HepG2 (cell line): ENCODE results near the gene NPHP4. TPM values are rescaled to one million over a fixed set of nuclear protein-coding genes. Genes with fewer than 3 reads are reported as not detected.

Experiments used
- ATAC-seq: fragments of 200-7000 bp; cut with Tn5 transposase; 3 replicates; pipeline ENCODE4 v1.9.1; 2020; ENCODE audit warnings: mild to moderate bottlenecking, moderate library complexity
- BruUV-seq: library from RNA; stranded (reverse); fragments of 400-500 nt; replicated peaks from 2 replicates; lab custom pipeline; 2021; lab: Mats Ljungman, UMichigan
- CTCF ChIA-PET: fragments of 300-600 bp; formaldehyde crosslinking; extraction: SDS; loops from one replicate; lab custom pipeline; 2021; ENCODE audit warnings: low total read pairs, inconsistent platforms, low intra/inter-chr PET ratio; lab: Yijun Ruan, JAX
- POLR2A ChIA-PET: fragments of 350-600 bp; sonication (Branson Sonifier 250); formaldehyde crosslinking; loops from one replicate; lab custom pipeline; 2020; ENCODE audit warnings: antibody characterized with exemption, inconsistent platforms; lab: Yijun Ruan, JAX
- DNase-seq: peaks from one replicate; pipeline ENCODE4 v3.0.0-alpha.2; 2015; ENCODE audit warnings: low spot score
- FAIRE-seq: peaks from 3 replicates; lab custom pipeline; 2011; peaks lifted over from hg19 to GRCh38; lab: Jason Lieb, UNC
- H2AFZ ChIP-seq: one replicate; pipeline ENCODE4 v1.6.1; 2011; ENCODE audit warnings: low read length, inconsistent platforms
- H3K27ac ChIP-seq: fragments of 300-600 bp; 3 replicates; pipeline ENCODE4 v1.8.0; 2011; ENCODE audit warnings: mixed run types, mild to moderate bottlenecking, mixed read lengths, low read length, inconsistent platforms; ENCODE audit not compliant: insufficient read depth; ENCODE audit errors: extremely low read length
- H3K27me3 ChIP-seq, 2 experiments: fragments of 200-600 bp in 1 of 2; 2 replicates in 1 of 2; 3 replicates in 1 of 2; pipeline versions ENCODE4 v1.6.0 to v1.8.0; 2011; ENCODE audit warnings: low read length in 2 of 2, mild to moderate bottlenecking in 2 of 2, moderate library complexity in 2 of 2, inconsistent platforms in 1 of 2; ENCODE audit not compliant: insufficient read depth in 2 of 2, control insufficient read depth in 1 of 2
- H3K36me3 ChIP-seq, 2 experiments: fragments of 200-600 bp in 1 of 2; replicated peaks in 1 of 2; 2 replicates in 1 of 2; 3 replicates in 1 of 2; pipeline versions ENCODE4 v1.5.1 to v1.8.0; 2011; ENCODE audit warnings: low read length in 2 of 2, inconsistent platforms in 1 of 2; ENCODE audit not compliant: insufficient read depth in 2 of 2, control insufficient read depth in 1 of 2
- H3K4me1 ChIP-seq: 2 replicates; pipeline ENCODE4 v1.5.1; 2012; ENCODE audit warnings: low read length, inconsistent platforms; ENCODE audit not compliant: insufficient read depth
- H3K4me2 ChIP-seq: 2 replicates; pipeline ENCODE4 v1.6.0; 2011; ENCODE audit warnings: low read depth, low read length, inconsistent platforms
- H3K4me3 ChIP-seq, 3 experiments: fragments of 200-600 bp in 1 of 3; sonication (generic), shearing (Covaris generic) in 1 of 3; replicated peaks in 1 of 3; 2 replicates each; pipeline ENCODE4 v1.5.1; 2011 to 2016; ENCODE audit warnings: low read length in 3 of 3, inconsistent platforms in 2 of 3, low read depth in 2 of 3, mild to moderate bottlenecking in 2 of 3, control low read depth in 1 of 3, mixed read lengths in 1 of 3; ENCODE audit not compliant: insufficient read depth in 1 of 3
- H3K79me2 ChIP-seq: one replicate; pipeline ENCODE4 v1.6.1; 2011; ENCODE audit warnings: low read length, inconsistent platforms; ENCODE audit not compliant: insufficient read depth
- H3K9ac ChIP-seq: 2 replicates; pipeline ENCODE4 v1.6.0; 2011; ENCODE audit warnings: mild to moderate bottlenecking, low read depth, low read length, inconsistent platforms; ENCODE audit not compliant: insufficient read depth
- H3K9me3 ChIP-seq: 2 replicates; pipeline ENCODE4 v1.5.1; 2012; ENCODE audit warnings: mild to moderate bottlenecking, low read length
- H4K20me1 ChIP-seq: 2 replicates; pipeline ENCODE4 v1.6.0; 2011; ENCODE audit warnings: inconsistent platforms, mild to moderate bottlenecking, low read length, moderate library complexity; ENCODE audit not compliant: insufficient read depth
- AHDC1 ChIP-seq: sonication (generic); formaldehyde crosslinking; IDR thresholded peaks from 2 replicates; pipeline ENCODE4 v1.5.1; 2020; ENCODE audit warnings: mild to moderate bottlenecking, missing genetic modification reagents, borderline replicate concordance
- ARNT ChIP-seq: fragments of 450-650 bp; IDR thresholded peaks from 2 replicates; pipeline ENCODE4 v1.6.1; 2017
- CCAR2 ChIP-seq: fragments of 200-400 bp; formaldehyde crosslinking; optimal IDR thresholded peaks from 2 replicates; pipeline ENCODE3; 2018; ENCODE audit warnings: low read depth, mild to moderate bottlenecking, low read length, moderate library complexity
- MAFK ChIP-seq, 2 experiments: IDR thresholded peaks in 1 of 2; conservative IDR thresholded peaks in 1 of 2; 2 replicates each; pipeline ENCODE4 v1.6.1; 2011; ENCODE audit warnings: improper control_type of control experiment in 2 of 2, low read length in 2 of 2
- NONO ChIP-seq, 2 experiments: fragments of 450-650 bp in 1 of 2; sonication (generic) in 1 of 2; formaldehyde crosslinking in 1 of 2; IDR thresholded peaks in 1 of 2; conservative IDR thresholded peaks in 1 of 2; 2 replicates each; pipeline versions ENCODE4 v1.6.1 to v1.8.0; 2017 to 2022; ENCODE audit warnings: mild to moderate bottlenecking in 1 of 2, missing genetic modification reagents in 1 of 2, moderate library complexity in 1 of 2
- NR1H2 ChIP-seq: sonication (generic); formaldehyde crosslinking; IDR thresholded peaks from 2 replicates; pipeline ENCODE4 v1.8.1; 2022; ENCODE audit warnings: low read depth, missing genetic modification reagents, borderline replicate concordance
- SP140L ChIP-seq: sonication (generic); formaldehyde crosslinking; IDR thresholded peaks from 2 replicates; pipeline ENCODE4 v1.4.0; 2020; ENCODE audit warnings: missing genetic modification reagents, borderline replicate concordance
- SP2 ChIP-seq: sonication (generic); formaldehyde crosslinking; IDR thresholded peaks from 2 replicates; pipeline ENCODE4 v1.5.1; 2020; ENCODE audit warnings: mild to moderate bottlenecking, missing genetic modification reagents
- SYNCRIP ChIP-seq: fragments of 200-400 bp; formaldehyde crosslinking; IDR thresholded peaks from 2 replicates; pipeline ENCODE4 v1.6.1; 2018; ENCODE audit warnings: mild to moderate bottlenecking, low read depth, low read length; ENCODE audit not compliant: insufficient read depth
- TEF ChIP-seq: sonication (generic); formaldehyde crosslinking; IDR thresholded peaks from 2 replicates; pipeline ENCODE4 v1.5.0; 2020; ENCODE audit warnings: missing genetic modification reagents
- ZNF235 ChIP-seq: sonication (generic); formaldehyde crosslinking; IDR thresholded peaks from 2 replicates; pipeline ENCODE4 v1.8.1; 2023; ENCODE audit warnings: mild to moderate bottlenecking, missing genetic modification reagents, borderline replicate concordance
- ZNF354B ChIP-seq: sonication (generic); formaldehyde crosslinking; IDR thresholded peaks from 2 replicates; pipeline ENCODE4 v1.8.0; 2022; ENCODE audit warnings: mild to moderate bottlenecking, missing genetic modification reagents
- ZNF580 ChIP-seq: IDR thresholded peaks from 2 replicates; pipeline ENCODE4 v1.6.1; 2016; ENCODE audit warnings: low read depth, borderline replicate concordance
- ZNF816 ChIP-seq: sonication (generic); formaldehyde crosslinking; IDR thresholded peaks from 2 replicates; pipeline ENCODE4 v1.8.0; 2022; ENCODE audit warnings: missing genetic modification reagents, mild to moderate bottlenecking, borderline replicate concordance
- ZSCAN31 ChIP-seq: sonication (generic); formaldehyde crosslinking; IDR thresholded peaks from 2 replicates; pipeline ENCODE4 v1.5.0; 2020; ENCODE audit warnings: low read depth, mild to moderate bottlenecking, missing genetic modification reagents
- WGBS: methylation state at CpG from one replicate; pipeline ENCODE4 v1.1.6; 2017; ENCODE audit warnings: low lambda C conversion rate; 5-methylcytosine and 5-hydroxymethylcytosine counted together
- in situ Hi-C: cut with HindIII; loops from 2 replicates; pipeline ENCODE4 v1.10.0; 2017; ENCODE audit warnings: low pct_unique_long_range_greater_than_20kb; ENCODE audit not compliant: extremely low pct_ligation_motif_present
- intact Hi-C: fragments of 100-400 bp; cut with micrococcal nuclease; formaldehyde crosslinking; loops from one replicate; pipeline ENCODE4 v1.10.0; 2022; ENCODE audit not compliant: unreplicated experiment
- polyA plus RNA-seq, 8 experiments: library from polyadenylated mRNA; depleted of rRNA in 3 of 8; stranded (reverse) in 7 of 8; unstranded in 1 of 8; fragments of >200 nt; fragmentation: Illumina TruSeq in 4 of 8; extraction: Trizol in 4 of 8; gene quantifications; 2 replicates each; pipeline versions ENCODE4 v1.2.1 to v1.2.3, GENCODE V29; 2011 to 2016; ENCODE audit warnings: low read depth in 4 of 8, missing spikeins in 1 of 8, mixed read lengths in 1 of 8; ENCODE audit not compliant: insufficient read depth in 1 of 8
- total RNA-seq, 5 experiments: library from RNA; depleted of rRNA; stranded (reverse); fragments of >200 nt; fragmentation: Illumina TruSeq; extraction: Trizol; gene quantifications; 2 replicates each; pipeline ENCODE4 v1.2.3, GENCODE V29; 2016; ENCODE audit warnings: low read depth in 1 of 5

NPHP4 gene
- total and polyA plus RNA-seq, 2 of the 13 experiments (the other 11 are each of a cell fraction or from before 2014, with no cell fraction given): 4.4 to 6.8 TPM

DNA sequence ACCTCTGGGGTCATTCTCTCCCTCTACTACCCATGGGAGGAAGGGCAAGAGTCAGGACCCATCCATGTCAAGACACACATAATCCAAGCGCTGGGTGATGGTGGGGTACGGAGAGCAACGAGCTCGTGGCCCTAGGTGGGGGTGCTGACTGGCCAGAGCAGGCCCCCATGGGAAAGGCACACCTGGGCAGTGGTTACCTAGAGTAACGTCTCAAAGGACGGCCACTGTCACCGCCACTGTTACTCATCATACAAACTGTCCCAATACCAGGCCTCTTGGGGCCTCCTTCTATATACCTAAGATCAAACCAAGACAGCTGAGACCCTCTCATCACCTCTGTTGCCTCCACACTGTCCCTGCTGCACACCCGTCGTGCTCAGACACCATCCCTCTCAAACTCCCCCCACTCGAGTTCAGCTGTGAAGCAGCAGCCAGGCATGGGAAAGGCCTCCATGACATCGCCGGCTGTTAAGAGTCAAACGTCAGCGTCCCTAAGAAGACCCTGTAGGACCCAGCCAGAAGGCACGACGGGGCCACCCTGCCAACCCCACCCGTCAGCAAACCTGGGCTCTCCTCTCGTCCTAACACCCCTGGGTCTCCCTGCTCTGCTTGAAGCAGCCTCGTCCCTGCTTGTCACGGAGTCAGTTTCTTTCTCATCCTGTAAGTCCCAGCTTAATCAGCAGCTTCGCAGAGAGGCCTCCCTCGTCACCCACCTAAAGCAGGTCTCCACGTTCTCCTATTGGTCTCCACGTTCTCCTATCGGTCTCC is 15.3 kb downstream of the NPHP4 start:
- Histone ChIP-seq H3K4me3 (no peak overlapping the region), H4K20me1 (no peaks in the 10 kb centered on the region), H2AFZ (no peak overlapping the region), H3K27ac (no peak overlapping the region), H3K36me3 (peaks cover 5 to 37% of the 10 kb centered on the region in 2 experiments; a peak in 3 of 5 replicates), H3K9me3 (no peaks in the 10 kb centered on the region), H3K9ac (no peak overlapping the region), H3K4me1 (no peaks in the 10 kb centered on the region), H3K79me2 (no peaks in the 10 kb centered on the region), H3K27me3 (no peaks in the 10 kb centered on the region), H3K4me2 (no peak overlapping the region)
- FAIRE-seq: no peak
- DNase-seq: no peak
- intact Hi-C loops (loop anchor here (10.0 kb wide), 2 partner anchors 232 to 342 kb away; no protein-coding TSS in a partner anchor), in situ Hi-C loops (loop anchor here (5.0 to 10.0 kb wide), 2 partner anchors 232 to 465 kb away; no protein-coding TSS in a partner anchor)
- whole genome bisulfite sequencing: 94% methylated on average over 18 of the region's 25 CpGs
- POLR2A ChIA-PET: no interaction called here
- no peak for ATAC-seq
- BruUV-seq: no TSS peak
- CTCF ChIA-PET: interaction anchor here (2.8 kb wide), 1 partner anchor 61 kb away, joined by 15 read pairs; no protein-coding TSS in a partner anchor
- TF ChIP-seq SYNCRIP (no peak), ZNF235 (CRISPR knock-in tag) (no peak), ZSCAN31 (no peak), TEF (CRISPR knock-in tag) (no peak), SP2 (CRISPR knock-in tag) (no peak), MAFK (conservative IDR thresholded peaks at IDR 0.05 in 1 of 2, IDR thresholded peaks at IDR 0.05 in 1 of 2; ENCODE audit: low read length in 2 of 2) (no peak), NR1H2 (no peak), ZNF816 (CRISPR knock-in tag) (no peak), NONO (IDR thresholded peaks at IDR 0.05) (no peak), NONO (CRISPR knock-in tag; conservative IDR thresholded peaks at IDR 0.05) (no peak), ARNT (no peak), ZNF354B (CRISPR knock-in tag) (no peak), SP140L (no peak), AHDC1 (no peak), CCAR2 (no peak), ZNF580 (CRISPR knock-in tag) (no peak)
